Posterior cingulate gyrus (tissue), 11 donors: Measurements from ENCODE around the gene NID2.

Source experiments
- DNase-seq, 10 donors: peaks; one replicate each; pipeline versions ENCODE4 v3.0.0 to v3.0.0-alpha.2; 2020 to 2021; ENCODE audit warnings: mixed read lengths in 3 of 10
- intact Hi-C: fragments of 100-400 bp; cut with DNase I; formaldehyde crosslinking; loops from one replicate; pipeline ENCODE4 v1.15.1; 2023

NID2 gene

GRCh38 chr14:52080158-52080800 is 11.4 kb upstream of the NID2 start:
- DNase-seq: no peak
- intact Hi-C loops: no loop called here

GRCh38 chr14:52079239-52079959 is 10.5 kb upstream of the NID2 start:
- DNase-seq: no peak
- intact Hi-C loops: no loop called here

GRCh38 chr14:52078721-52079120 is 9.9 kb upstream of the NID2 start:
- intact Hi-C loops: no loop called here
- no peak for DNase-seq

GRCh38 chr14:52078095-52078531 is 9.3 kb upstream of the NID2 start:
- intact Hi-C loops: no loop called here
- no peak for DNase-seq

DNA sequence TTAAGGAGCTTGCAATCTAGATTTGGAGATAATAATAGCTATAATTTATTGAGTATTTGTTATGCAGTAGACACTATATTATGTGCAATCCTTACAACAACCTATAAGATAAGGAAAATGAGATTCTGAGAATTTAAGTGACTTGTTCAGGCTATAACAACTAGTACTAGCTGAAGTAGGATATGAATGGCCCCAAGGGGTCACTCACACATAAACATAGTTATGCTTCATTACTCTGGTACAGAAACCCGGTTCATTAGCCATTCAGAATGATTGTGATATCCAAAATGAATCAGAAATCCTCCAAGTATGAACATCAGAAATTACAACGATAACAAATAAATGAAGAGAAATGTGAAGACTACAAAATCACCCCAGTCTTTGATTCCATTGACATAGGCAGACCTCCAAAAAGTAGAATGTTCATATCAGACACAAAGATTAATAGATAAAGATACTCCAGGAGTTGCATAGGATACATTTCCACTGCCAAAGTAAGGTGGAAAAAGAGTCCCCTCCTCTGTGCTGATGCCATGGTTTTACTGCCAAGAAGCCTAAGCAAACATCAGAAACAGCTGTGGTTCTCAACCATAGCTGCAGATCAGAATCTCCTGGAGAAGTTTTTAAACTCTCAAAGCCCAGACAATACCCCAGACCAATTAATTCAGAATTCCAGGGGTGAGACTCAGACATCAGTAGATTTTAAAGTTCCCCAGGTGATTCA is 8.6 kb upstream of the NID2 start:
- no peak for DNase-seq
- intact Hi-C loops: loop anchor here (1.0 kb wide), 1 partner anchor 54 kb away; no protein-coding TSS in a partner anchor

DNA sequence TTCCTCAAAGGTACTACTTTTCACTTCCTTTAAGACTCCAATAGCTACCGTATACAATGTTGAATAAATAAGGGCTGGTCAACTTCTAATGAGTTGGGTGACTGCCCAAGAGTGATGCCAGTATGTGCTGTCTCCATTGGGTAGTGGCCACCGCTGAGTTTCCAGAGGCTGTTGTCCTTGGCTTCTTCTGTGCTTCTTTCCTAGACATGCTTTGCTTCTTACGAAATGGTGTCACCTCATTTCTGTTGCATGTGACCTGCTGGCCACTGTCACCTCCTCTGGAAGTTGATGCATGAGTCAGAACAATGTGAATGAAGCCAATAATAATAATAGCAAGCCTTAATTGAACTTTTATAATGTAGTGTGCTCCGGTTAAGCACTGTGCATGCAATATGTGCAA is 7.5 kb upstream of the NID2 start:
- intact Hi-C loops: no loop called here

DNA sequence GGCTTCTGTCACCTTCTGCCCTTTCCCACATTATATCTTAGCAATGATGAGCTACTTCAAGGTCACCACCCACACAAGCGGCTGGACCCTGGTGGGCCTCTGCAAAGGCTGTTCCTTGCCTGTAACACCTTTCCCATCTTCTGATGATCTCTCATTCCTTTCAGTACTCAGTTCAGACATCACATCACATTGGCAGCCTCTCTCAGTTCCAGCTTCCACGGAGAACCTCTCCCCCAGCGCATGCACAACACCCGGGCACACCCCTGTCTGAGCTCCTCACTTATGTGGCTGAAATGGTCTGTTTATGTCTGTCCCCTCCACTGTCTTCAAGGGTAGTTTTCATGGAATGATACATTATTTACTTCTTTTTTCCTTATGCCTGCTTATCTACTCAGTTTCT is 6.5 kb upstream of the NID2 start:
- intact Hi-C loops: no loop called here

More for the DNA sequence above, 7.5 kb upstream of the NID2 start:
- DNase-seq: no peak

GRCh38 chr14:52073251-52073650 is 4.4 kb upstream of the NID2 start:
- DNase-seq: no peak
- intact Hi-C loops: loop anchor here (5.0 kb wide), 1 partner anchor 76 kb away; no protein-coding TSS in a partner anchor

More for the DNA sequence above, 6.5 kb upstream of the NID2 start:
- DNase-seq: no peak

DNA sequence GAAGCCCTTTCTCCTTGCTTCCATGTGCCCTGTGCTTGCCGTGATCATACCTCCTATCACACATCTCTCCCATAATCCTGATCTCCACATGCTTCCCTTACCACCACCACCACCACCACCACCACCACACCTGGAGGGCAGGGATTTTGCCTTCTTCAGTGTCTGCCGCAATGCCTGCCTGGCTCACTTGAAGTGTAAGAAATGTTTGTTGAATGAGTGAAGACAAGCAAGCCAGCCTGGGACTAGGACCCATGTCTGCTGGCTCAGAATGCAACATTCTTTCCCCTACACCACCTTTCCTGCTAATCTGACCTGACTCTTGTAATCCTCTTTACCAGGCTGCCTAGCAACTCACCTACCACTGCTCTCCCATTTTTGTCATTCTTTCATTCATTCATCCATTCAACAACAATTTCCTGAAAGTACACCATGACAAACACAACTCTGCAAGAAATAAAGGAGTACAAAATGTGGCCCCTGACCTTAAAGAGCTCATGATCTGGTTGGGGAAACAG is 3.5 kb upstream of the NID2 start:
- intact Hi-C loops: loop anchor here (5.0 kb wide), 1 partner anchor 75 kb away; no protein-coding TSS in a partner anchor
- DNase-seq: no peak

GRCh38 chr14:52071675-52072074 is 2.8 kb upstream of the NID2 start:
- DNase-seq: no peak
- intact Hi-C loops: loop anchor here (5.0 kb wide), 1 partner anchor 74 kb away; no protein-coding TSS in a partner anchor

GRCh38 chr14:52070051-52070431 is 1.2 kb upstream of the NID2 start:
- intact Hi-C loops: loop anchor here (5.0 kb wide), 1 partner anchor 73 kb away; no protein-coding TSS in a partner anchor
- no peak for DNase-seq

DNA sequence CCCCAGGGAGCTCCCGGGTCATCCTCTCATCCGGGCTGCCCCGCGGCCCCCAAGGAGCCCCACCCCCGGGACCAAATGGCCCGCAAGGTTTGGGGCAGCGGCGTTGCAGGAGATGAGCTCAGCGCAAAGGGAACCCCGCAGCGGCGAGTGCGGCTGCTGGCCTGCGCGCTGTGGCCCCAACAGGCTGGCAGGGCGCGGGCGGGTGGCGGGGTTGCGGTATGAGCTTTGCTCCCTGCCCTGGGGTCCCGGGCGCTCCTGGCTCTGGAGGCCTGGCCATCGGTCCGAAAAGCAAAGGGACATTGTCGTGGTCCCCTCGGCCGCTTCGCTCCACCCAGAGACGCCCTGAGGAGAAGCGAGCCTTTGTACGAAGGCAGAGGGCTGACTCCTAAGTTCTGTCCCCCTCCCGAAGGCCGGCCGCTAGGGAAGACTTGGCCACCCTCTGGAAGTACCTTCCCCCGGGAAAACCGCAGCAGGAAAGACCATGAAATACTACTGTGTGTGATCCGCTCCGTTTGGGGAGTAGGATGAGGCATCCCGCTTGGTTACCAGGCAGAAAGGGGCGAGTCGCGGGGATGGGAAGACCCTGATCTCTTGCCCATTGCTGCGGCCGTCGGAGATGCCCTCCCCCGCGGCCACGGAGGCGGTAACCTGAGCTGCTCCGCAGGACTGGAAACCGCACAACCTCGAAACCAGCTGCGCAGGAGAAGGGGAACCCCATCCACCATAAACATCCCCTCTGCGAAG is 620 bp upstream of the NID2 start:
- intact Hi-C loops: loop anchor here (5.0 kb wide), 2 partner anchors 57 to 72 kb away; no protein-coding TSS in a partner anchor
- peak in 5 of 10 donors; percentile 8 to 83 (median 13) for DNase-seq

- DNase-seq: peak in 6 of 10 donors; percentile 11 to 84 (median 48)
- intact Hi-C loops: loop anchor here (5.0 kb wide), 1 partner anchor 56 kb away; no protein-coding TSS in a partner anchor
Observed at GRCh38 chr14:52067873-52068614, 815 bp downstream of the NID2 start.

- intact Hi-C loops: no loop called here
- no peak for DNase-seq
Observed at GRCh38 chr14:52064174-52064573, 4.7 kb downstream of the NID2 start.

DNA sequence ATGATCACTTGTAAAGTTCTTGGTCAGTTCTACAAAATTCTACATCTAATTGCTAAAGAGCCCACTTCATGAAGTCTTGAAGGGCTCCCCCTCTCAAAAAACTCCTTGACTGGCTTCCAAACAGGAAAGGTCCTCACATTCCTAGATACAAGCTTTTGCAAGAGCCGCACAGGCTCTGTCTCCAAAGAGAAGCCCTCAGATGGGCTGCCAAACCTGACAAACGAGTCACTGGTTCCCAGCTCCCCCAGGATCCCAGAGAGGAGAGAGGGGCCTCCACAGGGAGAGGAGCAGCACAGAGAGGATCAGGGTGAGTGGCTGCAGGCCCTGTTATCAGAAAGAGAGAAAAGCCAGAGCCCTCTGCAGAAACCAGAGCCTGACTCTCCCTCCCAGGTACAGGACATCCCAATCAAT is 5.8 kb downstream of the NID2 start:
- intact Hi-C loops: no loop called here
- DNase-seq: no peak

DNA sequence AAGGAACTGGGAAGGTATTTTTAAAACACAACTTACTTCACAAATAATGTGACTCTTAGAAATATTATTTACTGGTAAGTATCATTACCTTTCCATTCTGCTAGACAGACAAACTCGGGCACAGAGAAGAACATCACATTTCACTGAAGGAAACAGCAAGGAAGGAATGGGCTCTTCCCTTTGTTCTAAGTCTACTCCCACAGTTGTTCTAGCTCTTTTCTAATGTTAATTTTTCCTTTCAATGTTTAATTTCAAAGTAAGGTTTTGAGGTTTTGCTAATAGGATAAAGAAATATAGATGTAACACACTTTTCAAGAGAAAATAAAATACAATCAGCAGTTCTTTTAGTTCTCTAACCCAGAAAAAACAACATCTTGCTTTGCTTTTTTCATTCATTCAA is 7.0 kb downstream of the NID2 start:
- DNase-seq: no peak
- intact Hi-C loops: no loop called here

- DNase-seq: no peak
- intact Hi-C loops: no loop called here
Observed at GRCh38 chr14:52061390-52061789, 7.5 kb downstream of the NID2 start.

GRCh38 chr14:52060080-52060479 is 8.8 kb downstream of the NID2 start:
- DNase-seq: no peak
- intact Hi-C loops: no loop called here

GRCh38 chr14:52059649-52060048 is 9.2 kb downstream of the NID2 start:
- DNase-seq: no peak
- intact Hi-C loops: no loop called here
